Heart left ventricle (tissue), 13 donors: ENCODE results near the gene DCLK3.

Experiments
- POLR2A ChIP-seq, 2 donors: fragments of 450-650 bp; IDR thresholded peaks; one replicate each; pipeline ENCODE4 v1.6.1; 2017; ENCODE audit warnings: antibody characterized with exemption in 2 of 2, mild to moderate bottlenecking in 2 of 2, moderate library complexity in 2 of 2
- TF ChIP-seq, protein P1 (sequence below), 12 donors: fragments of 200-600 bp; sonication (generic) in 4 of 12; IDR thresholded peaks; one replicate each; pipeline versions ENCODE4 v1.5.0 to v1.8.0; 2018 to 2022; ENCODE audit warnings: antibody characterized with exemption in 12 of 12, mild to moderate bottlenecking in 5 of 12
- donor health status: ischemic (EF 13 %, LVEDD 7.1; RV severe dilation, severe dysfunction).
- donor health status: DM: no; HTN: yes; CAD: no.
- donor health status: DM: no; HTN: no; CAD: no.
- donor health status: ischemic (EF 25% LVEDD 6.9; RV normal size, moderate dysfunction).
- donor health status: ischemic (EF 25% LVEDD 5.7; RV mildly dilated, moderate dysfunction).
- donor health status: ischemic (EF 35%, LVEDD 5.7; RV mildly dilated, moderate dysfunction).
- donor health status: nonischemic (EF 11% LVEDD 7.7; RV severe dilation, severe dysfunction).
- donor health status: DM: yes; HTN: yes; CAD: no.
- donor health status: PGD.
- donor health status: ischemic (EF 29% LVEDD 5.4; RV normal size, mild dysfunction).
- donor health status: nonischemic (EF 23%, LVEDD 6.1; RV moderate dilation, normal function).

DNA sequence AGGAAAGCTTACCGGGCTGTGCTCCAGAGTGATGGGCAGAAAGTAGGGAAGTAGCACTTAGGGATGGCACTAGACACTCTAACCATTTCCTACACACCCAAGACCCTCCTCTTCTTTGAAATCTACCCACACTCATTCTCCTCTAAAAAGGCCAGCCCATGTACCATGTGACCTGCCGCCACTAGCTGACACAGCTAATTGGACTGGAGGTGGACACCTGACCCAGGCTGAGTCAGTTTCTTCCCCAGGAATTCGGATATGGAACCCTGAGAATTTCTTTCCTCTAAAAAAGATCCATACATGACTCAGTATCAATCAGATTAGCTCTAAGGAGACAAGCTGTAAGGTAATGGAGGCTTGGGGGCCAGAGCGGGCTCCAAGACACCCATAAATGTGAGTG lies 60.1 kb downstream of the DCLK3 start:
- TF ChIP-seq, protein P1, sequence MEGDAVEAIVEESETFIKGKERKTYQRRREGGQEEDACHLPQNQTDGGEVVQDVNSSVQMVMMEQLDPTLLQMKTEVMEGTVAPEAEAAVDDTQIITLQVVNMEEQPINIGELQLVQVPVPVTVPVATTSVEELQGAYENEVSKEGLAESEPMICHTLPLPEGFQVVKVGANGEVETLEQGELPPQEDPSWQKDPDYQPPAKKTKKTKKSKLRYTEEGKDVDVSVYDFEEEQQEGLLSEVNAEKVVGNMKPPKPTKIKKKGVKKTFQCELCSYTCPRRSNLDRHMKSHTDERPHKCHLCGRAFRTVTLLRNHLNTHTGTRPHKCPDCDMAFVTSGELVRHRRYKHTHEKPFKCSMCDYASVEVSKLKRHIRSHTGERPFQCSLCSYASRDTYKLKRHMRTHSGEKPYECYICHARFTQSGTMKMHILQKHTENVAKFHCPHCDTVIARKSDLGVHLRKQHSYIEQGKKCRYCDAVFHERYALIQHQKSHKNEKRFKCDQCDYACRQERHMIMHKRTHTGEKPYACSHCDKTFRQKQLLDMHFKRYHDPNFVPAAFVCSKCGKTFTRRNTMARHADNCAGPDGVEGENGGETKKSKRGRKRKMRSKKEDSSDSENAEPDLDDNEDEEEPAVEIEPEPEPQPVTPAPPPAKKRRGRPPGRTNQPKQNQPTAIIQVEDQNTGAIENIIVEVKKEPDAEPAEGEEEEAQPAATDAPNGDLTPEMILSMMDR (IDR thresholded peaks at IDR 0.05), result no peak
- TF ChIP-seq POLR2A (IDR thresholded peaks at IDR 0.05), result no peak
